T-helper 2 cell (primary cell): Measurements from ENCODE around the gene ENOX2.

Source experiments
- DNase-seq, 5 experiments: peaks; one replicate each; pipeline versions ENCODE4 v3.0.0 to v3.0.0-alpha.2; 2012 to 2022

Gene ENOX2

GRCh38 chrX:130696542-130696941, 206.5 kb downstream of the ENOX2 start:
- DNase-seq = no peak

GRCh38 chrX:130695931-130696330, 207.1 kb downstream of the ENOX2 start:
- no peak for DNase-seq

DNA sequence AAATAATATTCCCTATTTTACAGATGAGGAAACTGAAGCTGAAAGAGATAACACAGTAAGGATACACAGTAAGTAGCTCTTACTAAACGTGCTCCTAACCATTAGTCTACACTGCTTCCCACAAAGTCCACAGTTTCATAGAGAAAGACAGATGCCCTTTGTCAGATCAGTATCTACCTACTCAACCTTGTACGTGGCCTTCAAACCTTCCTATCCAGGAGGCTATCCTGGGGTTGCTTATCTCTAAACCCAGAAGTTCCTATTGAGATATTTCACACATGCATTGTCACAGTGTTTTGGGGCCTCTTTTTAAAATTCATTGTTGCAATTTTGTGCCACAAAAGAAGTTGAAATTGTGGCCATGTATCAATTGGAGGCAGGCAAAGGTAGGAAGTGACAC, 208.0 kb downstream of the ENOX2 start:
- no peak for DNase-seq

GRCh38 chrX:130691576-130691975, 211.4 kb downstream of the ENOX2 start:
- DNase-seq = no peak

DNA sequence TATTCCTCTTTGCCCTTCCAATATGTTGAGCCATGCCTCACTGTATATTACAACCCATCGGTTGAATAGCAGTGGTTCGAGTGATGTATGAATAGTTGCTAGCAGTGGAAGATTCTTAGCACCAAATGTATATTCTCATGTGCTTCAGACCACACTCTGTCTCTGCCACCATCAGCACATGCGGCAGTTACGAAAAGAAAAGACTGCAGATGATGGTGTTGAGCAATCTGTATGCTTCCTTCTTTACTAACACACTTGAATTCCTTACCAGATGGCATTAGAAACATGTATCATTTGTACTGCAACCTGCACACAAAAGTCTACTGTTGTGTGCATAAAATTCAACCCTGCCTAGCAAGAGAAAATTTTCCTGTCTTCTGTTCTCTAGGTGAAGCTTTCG, 214.6 kb downstream of the ENOX2 start:
- DNase-seq = no peak

DNA sequence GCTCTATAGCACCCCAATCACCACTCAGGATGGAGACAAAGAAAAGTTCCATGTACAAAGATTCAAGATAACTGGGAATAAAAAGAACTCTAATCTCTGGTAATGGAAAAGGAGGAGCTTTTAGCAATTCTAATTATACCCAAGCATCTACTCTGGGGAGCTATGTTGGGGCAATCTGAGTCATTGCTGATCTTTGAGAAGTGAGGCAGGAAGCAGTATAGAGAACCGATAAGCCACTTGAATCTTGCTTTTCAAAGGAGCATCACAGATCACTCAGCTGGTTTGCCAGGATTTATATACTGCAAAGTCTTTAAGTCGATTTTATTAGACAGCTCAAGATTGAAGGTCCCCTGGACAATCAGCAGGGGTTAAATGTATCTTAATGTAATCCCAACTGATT, 220.0 kb downstream of the ENOX2 start:
- DNase-seq = peak in 1 of 5 experiments; percentile 2

DNA sequence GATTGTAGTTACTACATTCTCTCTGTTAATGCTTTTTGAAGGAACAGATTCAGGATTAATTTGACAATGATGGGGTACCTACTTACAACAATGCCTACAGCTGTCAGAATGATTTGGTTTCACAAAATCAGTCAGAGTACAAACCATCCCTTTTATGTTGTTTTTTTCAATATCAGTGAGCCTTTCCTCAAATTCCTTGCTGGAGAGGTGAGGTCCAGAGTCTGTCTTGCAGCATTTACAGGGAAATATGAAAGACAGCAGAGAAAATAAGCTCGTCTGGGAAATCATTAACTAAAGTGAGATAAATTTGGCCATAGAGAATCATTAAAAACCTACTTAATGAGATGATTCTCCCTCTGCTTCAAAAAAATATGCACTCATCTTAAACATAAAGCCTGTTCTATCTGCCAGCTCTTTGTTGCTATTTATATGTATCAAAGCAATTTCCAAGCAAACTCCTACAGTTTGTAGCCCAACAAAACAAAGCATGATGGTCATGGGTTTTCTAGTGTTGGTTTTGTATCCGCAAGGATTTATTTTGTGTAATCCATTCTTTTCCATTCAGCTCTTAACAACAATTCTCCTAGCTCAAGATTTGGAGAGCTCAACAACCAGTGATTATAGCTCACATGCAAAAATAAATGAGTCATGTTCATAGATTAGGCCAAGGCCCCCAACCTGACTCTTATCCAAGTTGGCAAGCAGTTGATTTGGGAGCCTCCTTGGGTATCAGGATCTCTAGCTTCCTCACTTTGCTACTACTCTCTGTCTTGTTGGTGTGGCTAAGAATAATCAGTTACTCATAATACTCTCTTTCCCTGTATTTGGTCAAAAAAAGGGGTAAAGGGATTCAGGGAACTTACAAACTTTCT, 222.6 kb downstream of the ENOX2 start:
- DNase-seq = no peak

GRCh38 chrX:130676861-130677260, 226.1 kb downstream of the ENOX2 start:
- no peak for DNase-seq

DNA sequence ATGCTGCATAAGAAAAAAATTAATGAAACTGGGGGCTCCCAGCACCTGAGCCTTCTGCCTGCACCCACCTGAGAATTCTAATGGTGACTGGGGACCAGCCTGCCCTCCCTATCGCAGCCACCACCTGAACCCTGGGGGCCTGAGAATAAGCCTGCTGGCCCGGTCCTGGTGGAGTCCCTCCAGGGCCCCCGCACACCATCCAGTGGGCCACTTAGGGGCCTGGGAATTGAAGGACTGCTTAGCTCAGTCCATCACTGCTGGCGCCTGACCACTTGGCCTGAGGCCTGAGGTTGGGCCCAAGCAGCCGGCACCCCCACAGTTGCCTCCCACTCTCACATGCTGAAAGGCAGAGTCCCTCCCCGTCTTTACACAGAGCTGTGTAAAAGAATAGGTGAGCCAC, 230.8 kb downstream of the ENOX2 start:
- no peak for DNase-seq

- no peak for DNase-seq
Measured at GRCh38 chrX:130669233-130669632, 233.8 kb downstream of the ENOX2 start.

- DNase-seq = no peak
Measured at GRCh38 chrX:130665263-130665662, 237.7 kb downstream of the ENOX2 start.

DNA sequence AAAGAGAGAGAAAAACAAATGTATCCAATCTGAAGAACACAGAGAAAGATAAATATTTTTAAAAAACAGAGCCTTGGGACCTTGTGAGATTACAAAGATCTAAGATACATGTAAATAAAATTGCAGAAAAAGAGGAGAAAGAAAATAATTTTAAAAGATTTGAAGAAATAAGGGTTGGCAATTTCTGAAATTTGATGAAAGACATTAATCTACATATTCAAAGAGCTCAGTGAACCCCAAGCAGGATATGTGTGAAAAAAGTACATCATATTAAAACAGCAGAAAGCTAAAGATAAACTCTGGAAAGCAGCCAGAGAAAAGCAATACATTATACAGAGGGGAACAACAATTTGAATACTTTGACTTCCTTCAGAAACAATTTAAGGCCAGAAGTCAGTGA, 244.7 kb downstream of the ENOX2 start:
- DNase-seq = no peak

DNA sequence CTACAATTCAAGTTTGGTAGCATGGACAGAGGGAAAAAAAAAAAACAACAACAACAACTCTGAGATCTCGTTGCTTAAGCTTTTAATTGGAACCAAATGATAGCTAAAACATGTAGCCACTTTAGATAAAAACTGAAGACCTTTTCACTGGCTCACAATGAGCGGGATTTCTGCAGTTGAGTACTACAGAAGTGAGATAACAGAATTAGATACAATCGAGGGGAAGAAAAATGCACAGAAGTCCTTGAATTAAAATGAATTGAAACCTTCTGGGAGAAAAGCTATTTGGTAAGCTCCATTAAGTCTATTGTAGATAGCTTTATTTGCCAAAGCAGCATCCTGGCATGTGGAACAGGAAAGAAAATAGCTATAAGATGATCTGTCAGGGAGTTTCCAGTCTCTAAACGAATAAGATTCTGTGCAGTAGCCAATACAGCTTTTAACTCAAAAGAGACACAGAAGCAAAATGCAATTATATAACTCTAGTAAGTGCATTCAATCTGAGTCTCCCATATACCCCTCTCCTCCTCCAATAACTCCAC, 248.5 kb downstream of the ENOX2 start:
- DNase-seq = no peak

- DNase-seq = no peak
Measured at GRCh38 chrX:130652824-130653578, 250.0 kb downstream of the ENOX2 start.

DNA sequence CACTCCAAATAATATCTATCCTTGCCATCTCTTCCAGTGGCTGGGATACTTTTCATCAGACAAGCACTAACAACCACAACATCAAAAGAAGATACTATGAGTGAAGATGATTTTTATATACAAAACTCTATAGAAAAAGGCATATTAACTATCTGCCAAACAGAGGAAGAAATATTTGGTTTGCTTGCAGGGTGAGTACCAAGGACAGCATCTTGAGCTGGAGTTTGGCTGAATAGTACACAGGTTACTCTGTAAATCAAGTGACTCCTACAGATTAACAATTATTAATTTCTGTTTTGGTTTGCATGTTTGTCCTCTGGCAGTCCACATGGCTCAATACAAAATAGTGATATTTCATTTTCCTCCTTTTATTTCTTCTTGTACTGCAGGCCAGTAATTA, 253.3 kb downstream of the ENOX2 start:
- DNase-seq = no peak

- DNase-seq = no peak
Measured at GRCh38 chrX:130647468-130647867, 255.5 kb downstream of the ENOX2 start.

- DNase-seq = no peak
Measured at GRCh38 chrX:130645955-130646583, 256.9 kb downstream of the ENOX2 start.

DNA sequence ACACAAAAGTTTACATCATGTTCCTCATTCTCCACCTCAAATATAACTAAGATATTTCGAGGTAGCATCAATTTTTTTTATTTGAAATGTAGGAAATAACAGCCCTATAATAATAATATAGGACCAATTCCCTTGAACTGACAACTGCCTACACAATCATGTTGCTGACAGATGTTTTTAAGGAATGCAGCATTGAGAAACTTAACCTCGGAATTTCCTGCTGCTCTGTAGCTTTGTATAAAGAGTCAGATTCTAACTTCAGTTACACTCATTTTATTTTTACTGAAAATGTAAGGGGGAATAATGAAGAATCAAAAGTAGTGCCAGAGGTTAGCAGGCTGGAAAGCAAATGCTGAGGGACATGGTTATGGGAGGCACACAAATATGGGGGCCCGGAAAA, 265.4 kb downstream of the ENOX2 start:
- no peak for DNase-seq

DNA sequence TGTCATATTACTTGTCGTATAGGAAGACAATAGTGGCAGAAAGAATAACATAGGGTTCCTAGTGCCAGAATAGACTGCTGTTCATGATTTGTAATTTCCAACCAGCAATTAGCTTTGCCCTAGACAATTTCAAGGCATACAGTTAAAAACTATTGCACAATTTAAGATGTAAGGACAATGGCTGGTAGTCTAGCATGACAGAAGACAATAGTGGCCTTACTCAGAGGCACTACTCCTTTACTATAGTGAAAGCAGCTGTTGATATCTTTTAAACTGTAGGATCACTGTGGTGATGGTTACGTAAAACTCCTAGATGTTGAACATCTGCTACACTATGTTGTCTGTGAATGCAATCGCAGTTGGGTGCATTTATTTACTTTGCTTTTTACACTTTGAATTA, 266.7 kb downstream of the ENOX2 start:
- DNase-seq = no peak

DNA sequence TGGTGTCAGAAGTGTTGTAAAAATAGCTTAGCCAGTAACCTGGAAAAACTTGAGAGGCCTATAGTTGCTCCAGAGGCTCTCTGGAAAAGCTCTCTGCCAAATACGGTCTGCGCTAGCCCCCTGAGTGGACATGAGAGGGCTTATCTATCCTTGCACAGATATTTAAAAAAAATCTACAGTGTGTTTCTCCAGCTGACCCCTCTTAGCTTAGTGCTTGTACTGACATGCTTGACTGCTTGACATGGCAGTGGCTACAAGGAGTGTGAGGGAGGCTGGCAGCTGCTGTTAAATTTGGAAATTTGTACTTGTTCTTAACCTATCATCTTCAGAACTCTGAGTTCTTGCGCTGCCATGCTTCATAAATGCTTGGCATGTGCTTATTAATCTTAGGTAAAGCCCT, 272.0 kb downstream of the ENOX2 start:
- no peak for DNase-seq

- no peak for DNase-seq
Measured at GRCh38 chrX:130628516-130628915, 274.5 kb downstream of the ENOX2 start.

- DNase-seq = no peak
Measured at GRCh38 chrX:130626521-130626920, 276.5 kb downstream of the ENOX2 start.

- DNase-seq = no peak
Measured at GRCh38 chrX:130625386-130625785, 277.6 kb downstream of the ENOX2 start.
